ENCODE measurements around the gene MAZ.

Gene MAZ

GRCh38 chr16:29808219-29808900 is 2.0 kb downstream of the MAZ start:
- H3K4me3 ChIP-seq (ENCODE audit: low read depth, low read length) = peak overlapping the region; percentile 97
- peak; percentile 86 for TF ChIP-seq MAX (IDR thresholded peaks at IDR 0.05; ENCODE audit: low read depth, low read length)
- peak; percentile 55; the same call in 1 of the 2 replicates for TF ChIP-seq MYC (IDR thresholded peaks at IDR 0.05; ENCODE audit: low read depth, low read length)
- TF ChIP-seq POLR2A (IDR thresholded peaks at IDR 0.05; ENCODE audit: extremely low read depth, insufficient read length) = no peak
- TF ChIP-seq CTCF (IDR thresholded peaks at IDR 0.05; ENCODE audit: low read depth, low read length) = no peak
- DNase-seq (ENCODE audit: low read depth) = peak; percentile 53

GRCh38 chr16:29809031-29809747 is 2.9 kb downstream of the MAZ start:
- no peak for DNase-seq (ENCODE audit: low read depth)
- H3K4me3 ChIP-seq (ENCODE audit: low read depth, low read length) = peak overlapping the region; percentile 97
- TF ChIP-seq MAX (IDR thresholded peaks at IDR 0.05; ENCODE audit: low read depth, low read length) = no peak
- TF ChIP-seq CTCF (IDR thresholded peaks at IDR 0.05; ENCODE audit: low read depth, low read length) = no peak
- TF ChIP-seq POLR2A (IDR thresholded peaks at IDR 0.05; ENCODE audit: extremely low read depth, insufficient read length) = no peak
- no peak for TF ChIP-seq MYC (IDR thresholded peaks at IDR 0.05; ENCODE audit: low read depth, low read length)

DNA sequence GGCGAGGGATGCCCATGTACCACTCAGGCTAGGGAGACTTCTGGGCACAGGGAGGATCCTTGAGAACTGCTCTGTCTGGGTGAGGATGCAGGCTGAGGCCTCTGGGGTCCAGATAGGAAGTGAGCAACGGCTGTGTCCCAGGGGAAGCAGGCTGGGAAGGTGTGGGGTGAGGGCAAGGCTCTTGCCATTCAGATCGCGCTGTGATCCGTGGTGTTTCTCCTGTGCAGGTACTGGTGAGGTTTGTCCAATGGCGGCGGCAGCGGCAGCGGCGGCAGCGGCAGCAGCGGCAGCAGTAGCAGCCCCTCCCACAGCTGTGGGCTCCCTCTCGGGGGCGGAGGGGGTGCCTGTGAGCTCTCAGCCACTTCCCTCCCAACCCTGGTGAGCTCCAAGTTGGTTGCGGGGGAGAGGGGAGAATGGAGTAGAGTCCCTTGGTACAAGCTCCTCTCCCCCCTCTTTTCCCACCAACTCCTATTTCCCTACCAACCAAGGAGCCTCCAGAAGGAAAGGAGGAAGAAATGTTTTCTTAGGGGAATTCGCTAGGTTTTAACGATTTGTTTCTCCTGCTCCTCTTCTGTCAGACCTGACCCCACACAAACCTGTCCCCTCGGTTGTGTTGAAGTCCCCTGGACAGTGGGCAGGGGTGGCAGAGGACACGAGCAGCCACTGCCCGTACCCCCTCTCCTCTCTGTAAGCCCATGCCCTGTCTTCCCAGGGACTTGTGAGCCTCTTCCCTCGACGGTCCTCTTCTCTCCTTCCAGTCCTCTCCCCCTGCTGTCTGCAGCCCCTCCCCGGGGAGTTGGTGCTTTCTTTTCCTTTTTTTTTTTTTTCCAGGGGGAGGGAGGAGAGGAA is 3.7 kb downstream of the MAZ start:
- TF ChIP-seq POLR2A (IDR thresholded peaks at IDR 0.05; ENCODE audit: extremely low read depth, insufficient read length) (no peak), MAX (IDR thresholded peaks at IDR 0.05; ENCODE audit: low read depth, low read length) (no peak), MYC (IDR thresholded peaks at IDR 0.05; ENCODE audit: low read depth, low read length) (no peak), CTCF (IDR thresholded peaks at IDR 0.05; ENCODE audit: low read depth, low read length) (no peak)
- H3K4me3 ChIP-seq (ENCODE audit: low read depth, low read length) = peak overlapping the region; percentile 97
- DNase-seq (ENCODE audit: low read depth) = peak; percentile 85

- H3K4me3 ChIP-seq (ENCODE audit: low read depth, low read length) = peak overlapping the region; percentile 16
- TF ChIP-seq MYC (IDR thresholded peaks at IDR 0.05; ENCODE audit: low read depth, low read length) (no peak), POLR2A (IDR thresholded peaks at IDR 0.05; ENCODE audit: extremely low read depth, insufficient read length) (no peak), MAX (IDR thresholded peaks at IDR 0.05; ENCODE audit: low read depth, low read length) (no peak), CTCF (IDR thresholded peaks at IDR 0.05; ENCODE audit: low read depth, low read length) (no peak)
- no peak for DNase-seq (ENCODE audit: low read depth)
These were observed 4.4 kb downstream of the MAZ start for GRCh38 chr16:29810699-29811169.

DNA sequence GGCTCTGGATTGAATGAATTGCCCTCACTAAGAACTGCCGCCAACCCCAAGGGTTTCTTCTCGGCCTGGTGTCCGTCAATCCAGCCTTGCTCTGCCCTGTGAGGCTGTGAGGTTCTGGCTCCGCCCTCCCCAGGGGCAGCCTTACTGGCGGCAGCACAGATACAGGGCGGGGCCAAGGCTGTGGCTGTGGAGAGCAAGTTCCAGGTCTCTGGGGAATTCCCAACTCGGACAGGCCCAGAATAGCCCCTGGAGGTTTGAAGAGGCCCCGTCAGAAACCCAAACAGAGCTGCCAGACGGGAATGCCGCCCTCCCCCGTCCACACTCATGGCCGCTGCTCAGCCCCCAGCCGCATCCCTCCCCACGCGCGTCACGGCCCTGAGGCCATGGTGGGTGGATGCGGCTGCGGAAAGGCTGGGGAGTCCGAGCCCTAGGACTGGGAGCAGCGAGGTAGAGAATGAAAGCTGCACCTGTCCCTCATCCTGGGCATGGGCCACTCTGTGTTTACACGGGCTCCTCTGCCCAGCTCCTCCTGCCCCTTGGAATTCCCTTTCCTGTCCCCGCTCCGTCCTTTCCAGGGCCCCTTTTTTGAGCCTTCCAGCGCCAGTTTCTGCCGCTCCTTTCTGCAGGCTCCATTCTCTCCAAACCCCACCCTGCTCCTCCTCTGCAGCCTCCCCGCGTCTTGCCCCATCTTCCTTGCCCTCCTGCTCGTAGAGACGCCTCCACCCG is 5.0 kb downstream of the MAZ start:
- peak overlapping the region; percentile 34 for H3K4me3 ChIP-seq (ENCODE audit: low read depth, low read length)
- TF ChIP-seq MYC (IDR thresholded peaks at IDR 0.05; ENCODE audit: low read depth, low read length) (no peak), MAX (IDR thresholded peaks at IDR 0.05; ENCODE audit: low read depth, low read length) (no peak), CTCF (IDR thresholded peaks at IDR 0.05; ENCODE audit: low read depth, low read length) (no peak), POLR2A (IDR thresholded peaks at IDR 0.05; ENCODE audit: extremely low read depth, insufficient read length) (no peak)
- peak; percentile 91 for DNase-seq (ENCODE audit: low read depth)

Measured in NB4 (cell line).